Measurements from ENCODE around the gene CFAP97D1. TPM values are rescaled to one million over a fixed set of nuclear protein-coding genes. Genes with fewer than 3 reads are reported as not detected.

Gene CFAP97D1
- total RNA-seq, 2 experiments from 2014 or later: not detected

DNA sequence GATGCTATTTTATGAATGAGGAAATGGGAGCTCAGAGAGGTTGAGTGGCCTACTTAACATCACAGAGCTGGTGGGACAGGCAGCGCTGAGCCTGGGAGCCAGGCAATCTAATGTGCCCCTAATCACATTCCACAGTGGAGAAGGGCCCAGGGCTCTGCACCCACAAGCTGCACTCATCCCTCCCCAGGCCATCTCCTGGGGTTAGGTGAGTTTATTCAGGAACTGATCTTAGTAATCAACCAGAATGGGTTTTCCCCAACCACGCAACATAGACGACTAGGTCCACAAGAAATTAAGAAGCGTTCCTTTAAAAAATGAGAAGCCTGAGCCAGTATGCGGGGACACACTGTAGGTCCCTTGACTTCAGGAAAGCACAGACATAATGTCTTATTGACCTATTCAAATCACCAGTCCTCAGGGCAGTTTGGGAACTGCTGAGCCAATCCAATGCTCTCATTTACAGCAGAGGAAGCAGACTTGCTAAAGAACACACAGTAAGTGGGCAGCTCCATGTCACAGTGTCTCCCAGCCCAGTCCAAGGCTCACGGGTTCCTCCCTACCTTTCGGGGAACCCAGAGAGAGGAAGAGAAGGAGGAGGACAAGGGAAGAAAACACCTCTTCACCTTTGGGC lies 50.4 kb downstream of the CFAP97D1 start:
- ATAC-seq (ENCODE audit: low read depth) (no peak), DNase-seq (no peak)
- peaks cover 5% of the 10 kb centered on the region for H3K4me1 Mint-ChIP-seq
- H3K36me3 Mint-ChIP-seq: peaks cover 2% of the 10 kb centered on the region
- peaks cover 43% of the 10 kb centered on the region for H3K27me3 Mint-ChIP-seq
- POLR2A ChIA-PET: no interaction called here
- H3K27ac Mint-ChIP-seq: no peak overlapping the region
- H3K4me3 Mint-ChIP-seq: no peak overlapping the region
- peaks cover 3% of the 10 kb centered on the region for H3K9me3 Mint-ChIP-seq

GRCh38 chr17:43831633-43832032 lies 51.4 kb downstream of the CFAP97D1 start:
- ATAC-seq (ENCODE audit: low read depth) (no peak), DNase-seq (no peak)
- Mint-ChIP-seq H3K36me3 (peaks cover 2% of the 10 kb centered on the region), H3K27me3 (peaks cover 52% of the 10 kb centered on the region), H3K9me3 (peaks cover 3% of the 10 kb centered on the region), H3K4me1 (peaks cover 5% of the 10 kb centered on the region), H3K27ac (no peak overlapping the region), H3K4me3 (no peak overlapping the region)
- POLR2A ChIA-PET: no interaction called here

GRCh38 chr17:43832168-43832975 lies 52.1 kb downstream of the CFAP97D1 start:
- H3K9me3 Mint-ChIP-seq: peaks cover 3% of the 10 kb centered on the region
- H3K27me3 Mint-ChIP-seq: peaks cover 59% of the 10 kb centered on the region
- peaks cover 2% of the 10 kb centered on the region for H3K36me3 Mint-ChIP-seq
- ATAC-seq (ENCODE audit: low read depth): no peak
- H3K4me3 Mint-ChIP-seq: peak overlapping the region; percentile 58
- no peak overlapping the region for H3K27ac Mint-ChIP-seq
- DNase-seq: peak; percentile 39
- POLR2A ChIA-PET: no interaction called here
- H3K4me1 Mint-ChIP-seq: peaks cover 5% of the 10 kb centered on the region

GRCh38 chr17:43832976-43833829 lies 53.0 kb downstream of the CFAP97D1 start, which contains the start of gene MPP3:
MPP3 (minus strand) TSS chr17:43833146; CDS start chr17:43831906, 1,240 bp downstream.
- POLR2A ChIA-PET: no interaction called here
- H3K9me3 Mint-ChIP-seq: peaks cover 3% of the 10 kb centered on the region
- peak within 1 kb of the TSS; percentile 64 for H3K4me3 Mint-ChIP-seq
- H3K36me3 Mint-ChIP-seq: peaks cover 2% of the 10 kb centered on the region
- H3K4me1 Mint-ChIP-seq: peaks cover 5% of the 10 kb centered on the region
- no peak within 1 kb of the TSS for H3K27ac Mint-ChIP-seq
- peaks cover 60% of the 10 kb centered on the region for H3K27me3 Mint-ChIP-seq
- ATAC-seq (ENCODE audit: low read depth) (peak; percentile 80), DNase-seq (peak; percentile 60)

DNA sequence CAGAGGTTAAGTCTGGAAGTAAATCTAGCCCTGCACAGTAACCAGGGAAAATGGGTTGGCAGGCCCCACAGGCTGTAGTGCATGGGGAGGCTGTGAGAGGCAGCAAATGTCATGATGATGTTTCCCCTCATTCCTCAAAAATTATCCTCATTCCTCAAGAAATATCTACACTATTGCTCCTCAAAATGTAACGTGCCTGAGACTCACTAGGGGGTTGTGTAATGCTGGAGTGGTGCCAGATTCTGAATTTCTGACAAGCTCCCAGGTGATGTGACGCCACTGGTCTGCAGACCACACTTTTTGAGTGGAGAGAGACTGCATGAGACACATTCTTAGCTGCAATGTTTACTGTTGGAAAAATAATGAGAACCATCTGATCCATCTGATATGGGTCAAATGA lies 53.9 kb downstream of the CFAP97D1 start:
- ATAC-seq (ENCODE audit: low read depth): no peak
- no peak overlapping the region for H3K27ac Mint-ChIP-seq

More for the DNA sequence above, 53.9 kb downstream of the CFAP97D1 start:
- no peak for DNase-seq
- POLR2A ChIA-PET: no interaction called here
- Mint-ChIP-seq H3K9me3 (peaks cover 3% of the 10 kb centered on the region), H3K4me3 (no peak overlapping the region), H3K27me3 (peaks cover 61% of the 10 kb centered on the region), H3K36me3 (peaks cover 2% of the 10 kb centered on the region), H3K4me1 (peaks cover 5% of the 10 kb centered on the region)

Other genes starting within 250 kb of the CFAP97D1 start
- gene ETV4, start 234.1 kb upstream of the CFAP97D1 start, total RNA-seq: 1 to 10 TPM; 1.6 TPM
- gene MEOX1, start 118.5 kb upstream of the CFAP97D1 start, total RNA-seq: 1 to 10 TPM; 5.2 TPM
- not detected for gene SOST, start 21.6 kb upstream of the CFAP97D1 start, total RNA-seq
- gene DUSP3, start 1.5 kb upstream of the CFAP97D1 start, total RNA-seq: 10 to 100 TPM; 15.5 to 15.7 TPM
- under 1 TPM in 1 of 2 experiments, not detected in 1; 0.11 TPM for gene MPP3, start 52.7 kb downstream of the CFAP97D1 start, total RNA-seq
- gene CD300LG, start 66.7 kb downstream of the CFAP97D1 start, total RNA-seq: not detected
- gene MPP2, start 127.1 kb downstream of the CFAP97D1 start, total RNA-seq: 1 to 10 TPM; 2.3 to 3.1 TPM
- not detected for gene PPY, start 162.0 kb downstream of the CFAP97D1 start, total RNA-seq
- not detected for gene PYY, start 173.5 kb downstream of the CFAP97D1 start, total RNA-seq
- gene NAGS, start 224.2 kb downstream of the CFAP97D1 start, total RNA-seq: 1 to 10 TPM; 1.4 TPM
- 10 to 100 TPM; 30.3 to 31.7 TPM for gene TMEM101, start 234.5 kb downstream of the CFAP97D1 start, total RNA-seq